ENCODE results near the gene OR51B4. TPM values are rescaled to one million over a fixed set of nuclear protein-coding genes. Genes with fewer than 3 reads are reported as not detected.

Gene OR51B4
- total and polyA plus RNA-seq, 9 of the 15 experiments (the other 6 are each of a cell fraction or from before 2014, with no cell fraction given), result 17.1 to 64.6 (median 39.9) TPM

- TF ChIP-seq C11orf30 (IDR thresholded peaks at IDR 0.05; ENCODE audit: low read depth) (peak; percentile 78), ZNF766 (CRISPR knock-in tag; conservative IDR thresholded peaks at IDR 0.05) (0 out of 2 replicates have a peak, but pooled peaks have one; percentile 62), USF1 (CRISPR knock-in tag; IDR thresholded peaks at IDR 0.05) (peak; percentile 92), KLF10 (CRISPR knock-in tag; IDR thresholded peaks at IDR 0.05) (no peak), PHF20 (IDR thresholded peaks at IDR 0.05; ENCODE audit: partially characterized antibody) (no peak), ZNF407 (IDR thresholded peaks at IDR 0.05; ENCODE audit: low read depth) (peak; percentile 34; the same call in 1 of the 2 replicates), TOE1 (IDR thresholded peaks at IDR 0.05; ENCODE audit: borderline replicate concordance) (peak; percentile 99), TOE1 (CRISPR knock-in tag; IDR thresholded peaks at IDR 0.05; ENCODE audit: borderline replicate concordance, low read depth) (no peak), GTF3C2 (IDR thresholded peaks at IDR 0.05; ENCODE audit: borderline replicate concordance, extremely low read depth, insufficient read length) (no peak), ZNF639 (CRISPR knock-in tag; conservative IDR thresholded peaks at IDR 0.05 in 1 of 2, IDR thresholded peaks at IDR 0.05 in 1 of 2) (peak in 1 of 2 experiments; percentile 73; a peak in 2 of 4 replicates), CBFA2T3 (IDR thresholded peaks at IDR 0.05) (peak; percentile 43; the same call in 1 of the 2 replicates), CHD2 (IDR thresholded peaks at IDR 0.05; ENCODE audit: low read depth, low read length) (no peak)
Measured at GRCh38 chr11:5258543-5259262, 43.0 kb downstream of the OR51B4 start (continued).
